NAMALWA (cell line): Measurements from ENCODE around the gene DEAF1.
"Not testable (repeated sequence)": the region's sequence is repeated elsewhere in the genome, so short reads cannot be mapped to it uniquely, and the experiment has no call there.

Source experiments
- DNase-seq: peaks from one replicate; pipeline ENCODE4 v3.0.0-alpha.2; 2015; ENCODE audit warnings: low spot score

The DEAF1 gene

DNA sequence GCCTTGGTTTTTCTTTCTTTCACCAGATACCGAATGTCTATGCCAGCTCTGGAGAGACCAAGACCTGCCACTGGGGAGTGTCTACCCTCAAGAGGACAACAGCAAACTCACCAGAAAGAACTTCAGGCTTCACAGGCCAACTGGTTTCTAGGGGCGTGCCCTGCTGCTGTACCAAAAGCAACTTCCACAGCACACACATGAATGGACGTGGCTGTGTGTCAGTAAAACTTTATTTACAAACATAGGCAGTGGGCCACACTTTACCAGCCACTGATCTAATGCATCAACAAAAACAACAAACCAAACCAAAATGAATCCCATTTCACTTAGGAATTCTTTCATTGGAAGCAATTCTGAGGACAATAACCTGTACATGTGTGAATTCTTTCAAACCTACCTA lies 16.7 kb downstream of the DEAF1 start:
- no peak for DNase-seq

DNA sequence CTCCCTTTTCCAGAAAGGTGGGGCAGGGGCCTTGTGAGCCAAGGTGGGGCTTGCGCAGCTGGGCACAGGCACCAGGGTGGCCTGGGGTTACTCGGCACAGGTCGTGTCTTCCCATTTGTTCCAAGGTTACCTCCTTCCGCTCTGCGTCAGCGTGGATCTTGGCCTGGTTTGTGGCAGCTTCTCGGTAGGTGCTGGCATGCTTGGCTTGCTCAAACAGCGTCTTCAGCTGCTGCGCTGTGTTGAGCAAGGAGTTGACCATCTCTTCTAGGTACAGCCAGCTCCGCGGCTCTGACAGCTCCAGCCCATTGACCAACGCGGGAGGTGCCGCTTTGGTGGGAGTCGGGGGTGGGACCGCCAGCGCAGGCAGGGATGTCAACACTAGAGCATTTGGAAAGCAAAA lies 20.6 kb downstream of the DEAF1 start:
- no peak for DNase-seq

DNA sequence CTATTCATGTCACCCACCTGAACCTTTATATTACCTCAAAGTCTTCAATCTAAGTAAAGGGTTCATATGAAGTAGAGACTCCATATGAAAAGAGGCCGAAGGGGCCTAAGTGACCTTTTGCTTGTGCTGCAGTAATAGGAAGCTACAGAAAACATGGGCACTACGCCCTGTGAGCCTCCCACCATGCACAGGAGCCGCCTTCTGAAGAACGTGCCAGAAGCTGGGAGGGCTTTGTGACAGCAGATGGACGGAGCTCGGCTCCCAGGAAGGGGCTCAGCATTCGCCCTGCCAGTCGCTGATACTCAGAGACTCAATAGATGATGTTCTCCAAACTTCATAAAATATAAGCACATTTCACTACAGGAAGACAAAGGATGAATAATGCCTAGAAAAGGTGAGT lies 21.2 kb downstream of the DEAF1 start:
- DNase-seq: no peak

DNA sequence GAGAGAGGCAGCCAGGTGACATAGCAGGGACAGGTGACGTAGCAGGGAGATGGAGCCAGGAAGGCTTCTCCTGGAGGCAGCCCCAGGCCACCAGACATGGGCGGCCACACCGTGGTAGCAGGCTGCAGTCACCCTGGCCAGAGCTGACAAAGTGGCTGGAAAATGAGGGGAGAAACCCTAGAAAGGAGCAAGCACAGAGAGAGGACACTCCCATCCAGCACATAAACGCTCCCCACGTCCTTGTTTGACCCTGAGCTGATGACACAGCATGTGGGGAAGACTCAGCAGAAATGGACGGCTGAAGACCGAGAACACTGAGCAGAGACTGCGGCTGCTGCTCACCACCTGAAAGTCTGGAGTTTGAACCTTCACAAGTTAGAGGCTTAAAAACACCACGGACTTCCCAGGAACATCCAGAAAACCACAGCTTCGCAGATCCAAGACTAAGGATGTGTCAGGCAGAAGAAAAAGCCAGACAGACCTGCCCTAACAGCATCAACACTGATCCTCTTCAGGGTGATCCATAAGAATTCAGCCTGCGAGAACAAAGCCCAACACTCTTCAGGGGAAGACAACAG lies 29.2 kb downstream of the DEAF1 start:
- no peak for DNase-seq

DNA sequence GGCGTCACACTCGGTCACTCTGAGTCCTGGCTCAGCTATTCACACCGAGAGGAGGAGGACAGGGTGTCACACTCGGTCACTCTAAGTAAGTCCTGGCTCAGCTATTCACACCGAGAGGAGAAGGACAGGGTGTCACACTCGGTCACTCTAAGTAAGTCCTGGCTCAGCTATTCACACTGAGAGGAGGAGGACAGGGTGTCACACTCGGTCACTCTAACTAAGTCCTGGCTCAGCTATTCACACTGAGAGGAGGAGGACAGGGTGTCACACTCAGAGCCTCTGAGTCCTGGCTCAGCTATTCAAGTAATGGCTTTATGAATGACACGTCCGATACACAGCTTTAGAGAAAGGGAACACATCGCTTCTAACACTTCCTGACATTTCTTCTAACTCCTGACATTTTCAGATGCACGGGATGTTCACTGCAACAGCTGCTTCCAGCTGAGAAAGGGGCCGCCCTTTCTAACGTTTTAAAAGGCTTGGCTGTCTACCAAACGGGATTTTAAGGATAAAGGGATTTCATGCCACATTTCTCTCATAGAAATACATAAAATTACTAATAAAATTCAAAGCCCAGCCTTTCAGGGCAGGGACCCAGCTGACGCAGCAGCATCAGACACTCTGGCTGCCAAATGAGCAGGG lies 29.8 kb downstream of the DEAF1 start:
- no peak for DNase-seq

DNA sequence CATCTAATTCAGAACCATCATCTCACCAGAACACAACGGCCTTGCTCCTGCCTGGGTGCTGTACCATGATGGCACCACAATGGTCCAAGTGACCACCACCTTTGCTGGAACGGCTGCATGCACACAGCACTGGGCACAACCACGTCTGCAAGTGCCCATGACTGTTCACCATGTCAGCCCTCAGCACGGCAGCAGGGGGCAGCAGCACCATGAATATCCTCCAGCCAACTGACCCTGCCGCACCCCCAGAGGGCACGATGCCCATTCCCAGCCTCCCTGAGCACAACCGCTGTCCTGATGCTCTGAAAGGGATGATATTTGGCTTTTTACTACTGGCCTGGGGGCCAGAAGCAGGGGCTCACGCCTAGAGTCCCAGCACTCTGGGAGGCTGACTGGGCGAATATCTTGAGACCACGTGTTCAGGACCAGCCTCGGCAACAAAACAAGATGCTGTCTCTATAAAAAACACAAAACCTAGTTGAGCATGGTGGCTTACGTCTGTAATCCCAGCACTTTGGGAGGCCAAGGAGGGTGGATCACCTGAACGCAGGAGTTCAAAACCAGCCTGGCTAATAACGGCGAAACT lies 32.2 kb downstream of the DEAF1 start:
- peak; percentile 58 for DNase-seq

DNA sequence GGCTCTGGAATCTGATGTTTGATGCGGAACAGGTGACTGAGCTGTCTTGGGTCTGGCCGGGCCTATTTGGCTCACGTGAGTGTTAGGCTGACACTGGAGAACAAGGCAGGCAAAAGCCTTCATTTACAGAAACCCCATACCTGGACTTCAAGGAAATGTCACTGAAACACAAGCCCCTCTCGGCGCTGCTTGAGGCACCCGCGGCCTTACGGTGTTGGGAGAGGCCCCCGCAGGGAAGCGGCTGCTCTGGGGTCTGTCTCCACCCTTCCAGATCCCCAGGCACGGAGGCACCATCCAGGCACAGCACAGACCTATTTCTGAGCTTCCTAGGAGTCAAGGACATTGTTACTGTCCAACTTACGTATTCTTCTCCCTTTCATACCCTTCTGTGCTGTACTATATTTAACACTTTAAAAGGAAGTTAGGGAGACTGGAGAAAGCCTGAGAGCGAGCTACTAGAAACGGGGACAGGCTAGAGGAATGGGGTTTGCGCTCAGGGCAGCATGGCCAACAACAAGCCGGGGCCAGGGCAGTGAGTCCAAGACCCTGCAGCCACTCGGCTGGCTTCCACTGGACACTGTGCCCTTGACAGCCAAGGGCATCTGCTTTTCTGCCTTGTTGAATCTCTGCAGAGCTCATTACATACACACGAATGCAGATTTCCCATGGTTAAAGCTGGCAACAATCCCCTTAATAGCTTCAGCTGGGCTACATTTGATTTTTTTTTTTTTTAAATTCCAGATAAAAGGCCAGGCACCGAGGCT lies 34.2 kb downstream of the DEAF1 start:
- no peak for DNase-seq

DNA sequence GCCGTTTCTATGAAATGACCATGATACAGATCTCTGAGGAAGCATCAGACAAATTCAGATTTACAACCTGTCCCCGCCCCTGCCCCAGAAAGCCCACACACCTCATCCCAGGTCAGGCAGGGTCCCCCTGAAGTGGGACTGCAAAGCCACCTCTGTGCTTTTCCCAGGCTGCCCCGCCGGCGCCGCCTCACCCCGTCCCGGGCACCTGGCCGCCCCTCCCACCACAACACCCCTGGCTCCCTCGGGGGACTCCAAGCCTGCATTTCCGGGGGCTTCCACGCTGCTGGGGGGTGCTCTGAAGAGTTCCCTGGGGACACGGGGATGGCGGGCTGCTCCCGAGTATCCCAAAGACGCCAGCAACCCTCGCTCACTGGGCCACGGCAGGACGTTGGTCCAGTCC lies 34.7 kb downstream of the DEAF1 start:
- DNase-seq: no peak

DNA sequence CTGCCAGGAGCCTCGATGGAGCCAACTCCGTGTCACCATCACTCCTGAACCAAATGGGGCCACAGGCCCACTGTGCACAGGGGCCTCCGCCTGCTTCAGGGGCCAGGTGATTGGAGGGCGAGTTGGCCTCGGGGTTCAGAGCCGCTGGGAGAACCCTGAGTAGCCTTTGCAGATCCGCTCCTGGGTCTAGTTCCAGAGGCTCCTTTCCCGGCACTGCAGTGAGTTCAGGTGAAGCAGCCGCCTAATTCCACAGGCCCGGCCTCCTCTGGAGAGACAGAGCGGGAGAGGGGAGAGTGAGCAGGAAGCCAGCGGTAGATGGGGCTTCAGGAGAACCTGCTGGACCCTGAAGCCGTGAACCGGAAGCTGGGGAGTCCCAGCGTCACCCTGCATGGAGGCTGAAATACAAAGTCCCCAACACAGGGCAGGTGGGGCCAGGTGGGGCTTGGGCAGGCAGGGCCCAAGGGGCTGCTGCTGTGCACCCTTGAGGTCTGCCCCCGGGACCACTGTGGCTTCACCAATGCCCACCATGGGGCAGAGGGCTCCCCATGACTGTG lies 35.4 kb downstream of the DEAF1 start:
- no peak for DNase-seq

DNA sequence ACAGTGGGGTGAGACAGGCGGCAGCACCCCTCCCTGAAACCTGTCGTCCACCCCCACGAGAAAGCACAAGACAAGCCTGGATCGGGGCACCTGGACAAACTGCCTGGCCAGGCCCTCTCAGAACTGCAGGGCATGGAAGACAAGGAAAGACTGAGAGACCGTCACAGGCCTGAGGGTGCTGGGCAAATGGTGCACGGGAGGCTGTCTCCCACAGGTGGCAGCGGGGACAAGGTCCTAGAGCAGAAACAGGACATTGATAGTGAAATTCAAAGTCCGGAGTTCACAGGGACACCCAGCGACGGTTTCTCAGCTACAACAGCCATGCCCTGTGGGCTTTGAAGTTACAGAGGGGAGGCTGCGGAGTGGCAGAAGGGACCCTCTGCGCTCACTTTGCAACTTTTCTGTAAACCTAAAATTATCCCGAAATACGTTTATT lies 37.3 kb downstream of the DEAF1 start:
- DNase-seq: no peak

DNA sequence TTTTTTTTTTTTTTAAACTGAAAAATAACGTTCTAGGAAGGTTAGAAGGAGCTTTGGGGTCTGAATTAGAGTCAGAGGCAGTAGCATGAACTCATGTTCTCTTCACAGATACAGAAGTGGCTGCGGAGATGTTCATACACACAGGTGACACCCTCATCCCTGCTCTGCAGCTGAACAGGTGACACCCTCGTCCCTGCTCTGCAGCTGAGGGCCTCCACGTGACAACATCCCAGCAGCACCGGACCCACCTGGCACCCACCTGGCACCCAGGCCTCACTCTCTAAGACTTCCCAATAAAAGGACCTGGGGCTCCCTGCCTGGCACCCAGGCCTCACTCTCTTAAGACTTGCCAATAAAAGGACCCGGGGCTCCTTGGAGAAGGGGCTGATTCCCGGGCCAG lies 38.2 kb downstream of the DEAF1 start:
- DNase-seq: no peak

DNA sequence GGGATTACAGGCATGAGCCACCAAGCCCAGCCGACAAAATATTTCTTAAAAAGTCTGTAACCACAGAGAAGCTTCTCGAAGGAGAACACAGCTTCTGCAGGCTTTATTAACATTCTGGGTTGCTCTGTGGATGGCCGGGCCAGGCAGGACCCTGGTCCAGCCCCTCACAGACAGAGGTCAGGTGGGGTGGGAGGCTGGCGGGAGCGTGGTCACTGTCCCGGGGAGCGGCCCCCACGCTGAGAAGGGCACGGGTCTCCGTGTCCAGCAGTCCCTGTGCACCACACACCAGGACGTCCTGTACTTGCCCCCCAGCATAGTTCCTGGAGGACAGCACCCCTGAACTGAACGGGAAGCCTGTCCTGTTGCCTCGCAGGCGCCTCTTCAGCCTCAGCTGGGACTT lies 38.6 kb downstream of the DEAF1 start:
- no peak for DNase-seq

DNA sequence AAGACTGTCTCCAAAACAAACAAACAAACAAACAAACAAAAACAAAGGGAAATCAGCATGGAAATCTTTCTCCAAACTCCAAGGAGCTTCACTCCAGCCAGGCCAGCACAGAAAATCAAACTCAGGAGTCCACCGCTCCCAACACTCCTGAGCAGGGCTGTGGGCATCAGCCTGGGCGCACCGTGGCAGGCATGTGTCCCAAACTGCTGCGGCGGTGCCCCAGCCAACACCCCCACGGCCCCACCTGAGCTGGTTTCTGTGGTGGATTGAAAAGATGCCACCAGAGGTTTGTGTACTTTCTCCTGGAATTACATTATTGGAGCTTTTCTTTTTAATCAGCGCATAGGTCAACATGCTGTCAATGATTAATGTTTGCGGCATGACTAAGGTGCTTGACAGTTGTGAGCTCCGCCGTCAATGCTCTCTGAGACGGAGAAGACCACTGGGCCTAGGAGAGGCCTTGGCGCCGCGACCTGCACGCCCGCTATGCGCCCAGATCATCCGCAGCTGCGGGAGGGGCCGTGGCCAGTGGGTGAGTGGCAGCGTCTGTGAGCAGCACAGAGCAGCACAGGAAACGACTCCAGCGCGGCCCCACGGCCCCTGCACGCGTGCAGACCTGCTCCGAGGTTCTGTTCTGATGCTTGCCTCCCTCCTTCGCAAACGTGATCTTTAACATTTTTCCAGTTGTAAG lies 39.8 kb downstream of the DEAF1 start:
- DNase-seq: no peak

DNA sequence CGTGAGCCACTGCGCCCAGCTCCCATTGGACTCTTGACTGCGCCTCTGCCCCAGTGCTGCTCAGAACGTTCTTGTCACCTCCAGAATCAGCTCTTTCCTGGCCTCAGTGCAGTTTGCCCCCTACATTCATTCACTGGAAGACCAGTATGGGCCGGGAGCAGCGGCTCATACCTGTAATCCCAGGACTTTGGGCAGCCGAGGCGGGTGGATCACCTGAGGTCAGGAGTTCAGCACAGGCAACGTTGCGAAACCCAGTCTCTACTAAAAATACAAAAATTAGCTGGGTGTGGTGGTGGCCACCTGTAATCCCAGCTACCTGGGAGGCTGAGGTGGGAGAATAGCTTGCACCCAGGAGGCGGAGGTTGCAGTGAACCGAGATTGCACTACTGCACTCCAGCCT lies 40.6 kb downstream of the DEAF1 start:
- DNase-seq: not testable (repeated sequence)

DNA sequence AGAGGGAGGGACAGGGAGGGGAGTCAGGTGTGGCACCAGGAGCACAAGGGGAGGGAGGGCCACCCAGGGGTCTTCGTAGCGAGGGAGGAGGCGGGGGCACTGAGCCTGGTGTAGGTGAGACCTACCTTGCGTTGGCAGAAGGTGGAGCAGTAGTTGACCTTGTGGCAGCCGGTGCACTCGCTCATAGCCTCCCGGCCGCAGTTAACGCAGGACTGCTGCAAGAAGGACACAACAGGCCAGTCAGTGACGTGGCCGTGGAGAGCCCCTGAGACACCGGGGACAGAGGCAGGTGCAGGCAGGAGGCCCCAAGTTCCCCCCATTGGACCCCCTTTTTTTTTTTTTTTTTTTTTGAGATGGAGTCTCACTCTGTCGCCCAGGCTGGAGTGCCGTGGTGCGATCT lies 41.2 kb downstream of the DEAF1 start:
- no peak for DNase-seq

DNA sequence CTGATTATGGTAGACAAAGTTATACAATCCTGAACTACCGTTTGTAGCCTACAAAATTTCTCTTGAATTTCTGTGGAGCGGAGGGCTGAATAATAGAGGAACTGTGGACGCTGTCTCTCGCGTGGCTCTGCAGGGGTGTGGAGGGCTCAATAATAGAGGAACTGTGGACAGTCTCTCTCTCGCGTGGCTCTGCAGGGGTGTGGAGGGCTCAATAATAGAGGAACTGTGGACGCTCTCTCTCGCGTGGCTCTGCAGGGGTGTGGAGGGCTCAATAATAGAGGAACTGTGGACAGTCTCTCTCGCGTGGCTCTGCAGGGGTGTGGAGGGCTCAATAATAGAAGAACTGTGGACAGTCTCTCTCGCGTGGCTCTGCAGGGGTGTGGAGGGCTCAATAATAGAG lies 41.9 kb downstream of the DEAF1 start:
- DNase-seq: not testable (repeated sequence)

DNA sequence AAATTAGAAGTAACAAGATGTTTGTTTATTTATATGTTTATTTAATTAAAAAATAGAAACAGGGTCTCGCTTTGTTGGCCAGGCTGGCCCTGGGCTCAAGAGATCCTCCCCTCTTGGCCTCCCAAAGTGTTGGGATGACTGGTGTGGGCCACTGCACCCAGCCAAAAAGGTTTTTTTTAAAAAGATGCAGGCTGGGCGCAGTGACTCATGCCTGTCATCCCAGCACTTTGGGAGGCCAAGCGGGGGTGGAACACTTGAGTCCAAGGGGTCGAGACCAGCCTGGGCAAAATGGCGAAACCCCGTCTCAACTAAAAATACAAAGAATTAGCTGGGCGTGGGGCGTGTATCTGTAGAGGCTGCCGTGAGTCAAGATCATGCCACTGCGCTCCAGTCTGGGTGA lies 44.5 kb downstream of the DEAF1 start:
- no peak for DNase-seq

DNA sequence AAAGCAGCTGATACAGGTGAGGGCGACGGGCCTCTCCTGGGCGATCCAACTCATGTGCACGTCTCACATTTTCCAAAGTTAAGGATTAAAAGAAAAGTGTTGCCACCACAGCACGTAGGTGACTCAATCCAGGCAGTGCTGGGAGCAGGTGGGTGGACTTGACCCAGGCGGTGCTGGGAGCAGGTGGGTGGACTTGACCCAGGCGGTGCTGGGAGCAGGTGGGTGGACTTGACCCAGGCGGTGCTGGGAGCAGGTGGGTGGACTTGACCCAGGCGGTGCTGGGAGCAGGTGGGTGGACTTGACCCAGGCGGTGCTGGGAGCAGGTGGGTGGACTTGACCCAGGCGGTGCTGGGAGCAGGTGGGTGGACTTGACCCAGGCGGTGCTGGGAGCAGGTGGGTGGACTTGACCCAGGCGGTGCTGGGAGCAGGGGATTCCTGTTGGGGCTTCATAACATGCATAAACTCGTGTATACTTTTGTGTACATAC lies 47.3 kb downstream of the DEAF1 start:
- not testable (repeated sequence) for DNase-seq

DNA sequence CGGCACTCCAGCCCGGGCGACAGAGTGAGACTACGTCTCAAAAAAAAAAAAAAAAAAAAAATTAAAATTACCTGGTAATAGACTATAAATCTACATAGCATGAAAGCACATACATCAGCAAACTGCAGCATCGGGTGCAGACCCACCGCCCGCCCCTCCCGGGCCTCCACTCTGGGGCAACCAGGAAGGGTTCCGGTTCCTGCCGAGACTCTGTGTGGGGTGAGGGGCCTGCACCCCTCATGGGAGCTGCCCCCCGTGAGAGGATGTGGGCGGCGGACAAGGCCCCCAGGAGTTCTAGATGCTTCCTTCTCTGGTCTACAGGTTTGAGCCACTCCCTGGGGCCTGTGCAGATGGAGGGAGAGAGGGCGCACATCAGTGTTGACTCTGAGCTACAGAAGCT lies 48.8 kb downstream of the DEAF1 start:
- DNase-seq: no peak

DNA sequence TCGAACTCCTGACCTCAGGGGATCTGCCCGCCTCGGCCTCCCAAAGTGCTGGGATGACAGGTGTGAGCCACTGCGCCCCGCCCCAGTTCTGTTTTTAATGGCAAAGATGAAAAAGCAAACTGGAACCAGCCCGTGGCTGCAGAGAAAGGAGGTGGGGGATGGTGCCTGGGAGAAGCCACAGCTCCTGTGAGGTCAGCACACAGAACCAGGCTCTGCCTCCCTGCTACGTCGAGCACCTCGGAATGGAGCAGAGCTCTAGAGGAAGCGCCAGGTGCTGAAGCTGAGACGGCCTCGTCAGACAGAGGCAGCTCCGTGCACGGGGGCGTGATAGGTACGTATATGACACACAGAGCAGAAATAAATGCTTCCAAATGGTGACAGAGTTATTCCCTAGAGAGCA lies 49.5 kb downstream of the DEAF1 start:
- no peak for DNase-seq

DNA sequence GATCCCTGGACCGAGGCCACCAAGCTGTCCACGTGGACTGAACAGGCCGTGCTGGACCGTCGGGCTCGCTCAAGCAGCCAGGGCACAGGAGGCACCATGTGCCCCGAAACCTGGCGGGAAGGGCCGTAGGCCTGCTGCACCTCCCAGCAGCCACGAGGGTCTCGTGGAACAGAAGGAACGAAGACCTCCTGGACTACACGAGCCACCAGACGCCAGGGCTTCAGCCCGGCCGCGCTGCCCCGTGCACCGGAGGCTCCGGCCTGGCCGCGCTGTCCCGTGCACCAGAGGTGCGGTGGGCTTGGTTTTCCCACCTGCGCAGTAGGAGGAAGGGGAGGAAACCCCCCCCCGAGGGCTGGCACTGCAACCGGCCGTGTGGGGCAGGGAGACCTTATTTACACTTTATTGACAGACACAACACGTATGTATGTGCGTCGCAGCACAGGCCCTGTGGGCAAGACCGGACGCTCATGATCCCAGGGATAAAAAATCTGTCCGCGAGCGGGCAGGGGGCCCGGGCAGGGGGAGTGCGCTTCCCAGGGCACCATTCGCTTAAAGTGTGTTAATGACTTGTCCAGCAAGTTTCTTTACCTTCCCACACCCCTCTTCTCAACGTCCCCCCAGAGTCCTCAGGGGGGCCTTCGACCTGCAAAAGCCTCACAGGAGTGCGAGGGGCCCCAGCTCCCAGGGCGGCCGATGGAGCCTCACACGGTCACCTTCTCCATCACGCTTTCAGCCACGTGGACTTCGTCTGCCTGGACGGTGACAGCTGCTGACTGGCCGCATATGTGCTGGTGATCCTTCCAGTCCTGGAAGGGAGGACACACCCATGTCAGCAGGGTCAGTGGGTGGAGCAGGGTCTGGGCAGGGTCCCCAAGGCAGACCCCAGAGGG lies 50.9 kb downstream of the DEAF1 start:
- no peak for DNase-seq
